DOHH2 (cell line): ENCODE data around the gene SMIM9.

Experiments
- H3F3A ChIP-seq: fragments of 200-600 bp; sonication (generic), shearing (Covaris generic); 2 replicates; pipeline ENCODE4 v1.6.0; 2016; ENCODE audit warnings: antibody characterized with exemption, mild to moderate bottlenecking; ENCODE audit not compliant: control insufficient read depth, insufficient read depth
- H3K27ac ChIP-seq: fragments of 200-600 bp; sonication (generic); 2 replicates; pipeline ENCODE4 v1.5.1; 2014; ENCODE audit warnings: low read depth, mild to moderate bottlenecking, low read length, moderate library complexity
- H3K27me3 ChIP-seq: fragments of 200-600 bp; sonication (generic); 2 replicates; pipeline ENCODE4 v1.6.1; 2014; ENCODE audit warnings: mild to moderate bottlenecking, low read length, mixed read lengths; ENCODE audit not compliant: control insufficient read depth
- H3K36me3 ChIP-seq: fragments of 200-600 bp; sonication (generic); 2 replicates; pipeline ENCODE4 v1.6.1; 2014; ENCODE audit warnings: mild to moderate bottlenecking, low read length, moderate library complexity, mixed read lengths; ENCODE audit not compliant: control insufficient read depth
- H3K4me1 ChIP-seq: fragments of 200-600 bp; sonication (generic); 2 replicates; pipeline ENCODE4 v1.6.1; 2014; ENCODE audit warnings: mild to moderate bottlenecking, low read length, mixed read lengths; ENCODE audit not compliant: control insufficient read depth
- H3K4me2 ChIP-seq: fragments of 200-600 bp; sonication (generic); 2 replicates; pipeline ENCODE4 v1.6.0; 2014; ENCODE audit warnings: mild to moderate bottlenecking, low read length, moderate library complexity
- H3K4me3 ChIP-seq: fragments of 200-600 bp; sonication (generic); 2 replicates; pipeline ENCODE4 v1.5.1; 2014; ENCODE audit warnings: mild to moderate bottlenecking, low read length, mixed read lengths
- H3K79me2 ChIP-seq: fragments of 200-600 bp; sonication (generic); 2 replicates; pipeline ENCODE4 v1.6.1; 2014; ENCODE audit warnings: mild to moderate bottlenecking, low read length, mixed read lengths; ENCODE audit not compliant: control insufficient read depth
- H3K9me2 ChIP-seq: fragments of 200-600 bp; sonication (generic); replicated peaks from 2 replicates; pipeline ENCODE4 v1.6.1; 2014; ENCODE audit warnings: mild to moderate bottlenecking, low read length, mixed read lengths; ENCODE audit not compliant: control insufficient read depth
- H3K9me3 ChIP-seq: fragments of 200-600 bp; sonication (generic); 2 replicates; pipeline ENCODE4 v1.6.1; 2014; ENCODE audit warnings: antibody characterized with exemption, low read length, mixed read lengths; ENCODE audit not compliant: control insufficient read depth, insufficient read depth
- H4K20me1 ChIP-seq: fragments of 200-600 bp; sonication (generic); 2 replicates; pipeline ENCODE4 v1.6.0; 2014; ENCODE audit warnings: low read depth, mild to moderate bottlenecking, antibody characterized with exemption, low read length, moderate library complexity; ENCODE audit not compliant: control insufficient read depth, insufficient read depth
- CTCF ChIP-seq: fragments of 200-600 bp; sonication (generic); IDR thresholded peaks from one replicate; pipeline ENCODE4 v1.5.1; 2014; ENCODE audit warnings: antibody characterized with exemption, mild to moderate bottlenecking, low read depth, low read length; ENCODE audit not compliant: poor library complexity, severe bottlenecking
- EZH2phosphoT487 ChIP-seq: fragments of 200-600 bp; sonication (generic); IDR thresholded peaks from 2 replicates; pipeline ENCODE4 v1.6.1; 2017; ENCODE audit warnings: borderline replicate concordance, mild to moderate bottlenecking, antibody characterized with exemption, low read length, moderate library complexity, mixed read lengths

SMIM9 gene

DNA sequence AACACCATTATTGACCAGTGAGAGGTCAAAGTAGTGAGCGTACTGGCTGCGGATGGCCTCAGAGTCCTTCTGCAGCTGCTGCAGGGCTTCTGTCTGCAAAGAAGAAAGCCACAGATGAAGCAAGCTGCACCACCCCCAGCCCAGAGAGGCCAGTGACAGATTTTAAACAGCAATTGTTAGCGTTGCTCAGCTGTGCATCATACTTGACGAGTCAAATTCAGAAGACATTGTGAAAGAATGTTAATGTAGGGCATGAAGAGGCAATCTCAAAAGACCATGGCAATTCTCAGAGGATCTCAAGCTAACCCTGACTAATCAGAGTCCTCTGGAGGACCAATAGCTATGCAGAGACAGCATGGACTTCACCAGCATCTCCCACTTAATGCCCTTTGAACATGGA lies 55.2 kb downstream of the SMIM9 start:
- no peaks in the 10 kb centered on the region for H3K79me2 ChIP-seq
- no peaks in the 10 kb centered on the region for H3K27me3 ChIP-seq
- H3K4me2 ChIP-seq = no peak overlapping the region
- H3K9me2 ChIP-seq = no peaks in the 10 kb centered on the region
- H3K9me3 ChIP-seq = no peaks in the 10 kb centered on the region
- H4K20me1 ChIP-seq = no peaks in the 10 kb centered on the region
- no peak for TF ChIP-seq EZH2phosphoT487
- TF ChIP-seq CTCF = no peak
- no peak overlapping the region for H3K27ac ChIP-seq
- no peak overlapping the region for H3K4me3 ChIP-seq
- peaks cover 15% of the 10 kb centered on the region for H3F3A ChIP-seq
- H3K4me1 ChIP-seq = no peaks in the 10 kb centered on the region
- peaks cover 38% of the 10 kb centered on the region for H3K36me3 ChIP-seq

GRCh38 chrX:154776753-154777152 lies 57.7 kb downstream of the SMIM9 start:
- no peaks in the 10 kb centered on the region for H3K4me1 ChIP-seq
- no peaks in the 10 kb centered on the region for H3K79me2 ChIP-seq
- H3K9me3 ChIP-seq = no peaks in the 10 kb centered on the region
- peaks cover 56% of the 10 kb centered on the region for H3K36me3 ChIP-seq
- no peaks in the 10 kb centered on the region for H3K9me2 ChIP-seq
- H3K4me3 ChIP-seq = no peak overlapping the region
- H3K4me2 ChIP-seq = no peak overlapping the region
- no peaks in the 10 kb centered on the region for H3K27me3 ChIP-seq
- no peak overlapping the region for H3K27ac ChIP-seq
- H4K20me1 ChIP-seq = no peaks in the 10 kb centered on the region
- TF ChIP-seq CTCF (no peak), EZH2phosphoT487 (no peak)
- peaks cover 15% of the 10 kb centered on the region for H3F3A ChIP-seq

DNA sequence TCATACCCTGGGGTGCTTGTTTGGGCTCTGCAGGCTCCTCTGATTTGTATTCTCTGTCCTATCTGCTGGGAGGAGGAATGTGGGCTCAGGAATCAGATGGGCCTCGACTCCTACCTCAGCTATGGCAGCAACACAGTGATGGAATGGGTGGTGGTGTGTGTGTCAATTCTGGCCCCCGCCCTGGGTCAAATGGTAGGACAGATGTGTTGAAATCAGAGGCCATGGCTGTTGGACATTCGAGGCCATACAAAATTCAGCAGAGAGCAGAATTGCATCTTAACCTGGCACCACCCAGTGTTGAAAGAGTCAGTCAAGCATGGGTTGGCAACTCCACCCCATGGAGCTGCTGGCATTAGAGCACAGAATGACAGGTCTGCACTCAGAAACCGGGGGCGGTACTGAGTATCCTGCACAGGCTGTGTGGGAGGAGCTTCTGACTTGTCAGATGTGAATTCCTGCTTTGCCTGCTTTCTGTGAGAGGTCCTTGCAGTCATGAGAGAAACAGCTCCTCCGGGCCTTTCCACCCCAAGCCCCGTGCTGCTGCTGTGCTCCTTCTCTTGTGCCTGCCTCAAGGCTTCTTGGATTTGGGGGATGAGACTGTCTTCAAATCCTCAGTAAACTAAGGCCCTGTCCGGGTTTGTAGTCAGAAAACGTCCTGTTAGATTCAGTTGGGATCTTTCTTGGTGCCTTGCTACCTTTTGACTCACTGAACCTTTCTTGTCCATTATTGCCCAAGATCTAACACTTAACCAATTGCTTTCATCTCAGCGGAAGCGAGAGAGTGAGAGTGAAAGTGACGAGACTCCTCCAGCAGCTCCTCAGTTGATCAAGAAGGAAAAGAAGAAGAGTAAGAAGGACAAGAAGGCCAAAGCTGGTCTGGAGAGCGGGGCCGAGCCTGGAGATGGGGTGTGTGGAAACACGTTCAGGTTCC lies 58.8 kb downstream of the SMIM9 start:
- no peak for TF ChIP-seq CTCF
- TF ChIP-seq EZH2phosphoT487 = no peak
- H3K9me3 ChIP-seq = no peaks in the 10 kb centered on the region
- no peak overlapping the region for H3K4me2 ChIP-seq
- no peaks in the 10 kb centered on the region for H3K4me1 ChIP-seq
- H3K27me3 ChIP-seq = no peaks in the 10 kb centered on the region
- no peaks in the 10 kb centered on the region for H3K9me2 ChIP-seq
- H3K79me2 ChIP-seq = no peaks in the 10 kb centered on the region
- no peak overlapping the region for H3K4me3 ChIP-seq
- H3K27ac ChIP-seq = no peak overlapping the region
- peaks cover 15% of the 10 kb centered on the region for H3F3A ChIP-seq
- H4K20me1 ChIP-seq = no peaks in the 10 kb centered on the region
- H3K36me3 ChIP-seq = peaks cover 62% of the 10 kb centered on the region
